CD4-positive, alpha-beta T cell treated with Interleukin-1 beta for 1 hour (primary cell): ENCODE results near the gene EPN1.

Experiments used
- DNase-seq, 2 donors: peaks; one replicate each; pipeline ENCODE4 v3.0.0-alpha.2; 2020 to 2022

Gene EPN1

DNA sequence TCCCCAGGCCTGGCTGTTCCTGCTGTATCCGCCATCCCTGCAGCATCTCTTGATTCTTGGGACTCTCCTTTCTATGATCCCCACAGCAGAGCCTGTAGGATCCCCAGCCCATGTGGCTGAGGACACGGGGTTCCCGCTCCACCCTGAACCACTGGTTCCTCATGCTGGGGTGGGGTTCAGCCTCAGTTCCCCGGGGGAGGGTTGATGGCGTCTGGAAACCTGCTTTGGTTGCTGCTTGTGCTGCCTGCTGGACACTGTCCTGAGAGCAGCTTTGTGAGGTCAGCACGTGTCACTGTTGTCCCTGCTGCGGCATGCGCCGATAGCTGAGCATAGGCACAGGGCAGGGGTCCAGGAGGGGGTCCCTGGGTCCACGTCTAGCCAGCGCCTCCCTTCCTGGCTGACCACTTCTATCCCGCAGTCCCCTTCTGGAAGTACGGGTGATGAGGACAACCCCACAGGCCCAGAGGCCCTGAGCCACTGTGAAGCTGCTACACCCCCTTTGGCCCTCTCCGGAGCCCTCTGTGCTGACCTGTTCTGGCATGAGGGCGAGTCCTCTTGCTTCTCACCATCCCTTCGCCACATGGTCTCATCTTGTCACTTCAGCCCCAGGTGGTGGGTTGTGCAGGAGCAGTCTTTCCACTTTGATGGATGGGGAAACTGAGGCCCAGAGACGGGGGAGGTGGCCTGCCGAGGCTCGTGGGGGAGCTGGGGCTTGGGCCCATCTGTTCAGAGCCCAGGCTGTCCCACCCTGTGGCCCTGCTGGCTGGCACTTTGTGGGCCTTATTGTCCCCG is 5.5 kb downstream of the EPN1 start:
- DNase-seq, result no peak

DNA sequence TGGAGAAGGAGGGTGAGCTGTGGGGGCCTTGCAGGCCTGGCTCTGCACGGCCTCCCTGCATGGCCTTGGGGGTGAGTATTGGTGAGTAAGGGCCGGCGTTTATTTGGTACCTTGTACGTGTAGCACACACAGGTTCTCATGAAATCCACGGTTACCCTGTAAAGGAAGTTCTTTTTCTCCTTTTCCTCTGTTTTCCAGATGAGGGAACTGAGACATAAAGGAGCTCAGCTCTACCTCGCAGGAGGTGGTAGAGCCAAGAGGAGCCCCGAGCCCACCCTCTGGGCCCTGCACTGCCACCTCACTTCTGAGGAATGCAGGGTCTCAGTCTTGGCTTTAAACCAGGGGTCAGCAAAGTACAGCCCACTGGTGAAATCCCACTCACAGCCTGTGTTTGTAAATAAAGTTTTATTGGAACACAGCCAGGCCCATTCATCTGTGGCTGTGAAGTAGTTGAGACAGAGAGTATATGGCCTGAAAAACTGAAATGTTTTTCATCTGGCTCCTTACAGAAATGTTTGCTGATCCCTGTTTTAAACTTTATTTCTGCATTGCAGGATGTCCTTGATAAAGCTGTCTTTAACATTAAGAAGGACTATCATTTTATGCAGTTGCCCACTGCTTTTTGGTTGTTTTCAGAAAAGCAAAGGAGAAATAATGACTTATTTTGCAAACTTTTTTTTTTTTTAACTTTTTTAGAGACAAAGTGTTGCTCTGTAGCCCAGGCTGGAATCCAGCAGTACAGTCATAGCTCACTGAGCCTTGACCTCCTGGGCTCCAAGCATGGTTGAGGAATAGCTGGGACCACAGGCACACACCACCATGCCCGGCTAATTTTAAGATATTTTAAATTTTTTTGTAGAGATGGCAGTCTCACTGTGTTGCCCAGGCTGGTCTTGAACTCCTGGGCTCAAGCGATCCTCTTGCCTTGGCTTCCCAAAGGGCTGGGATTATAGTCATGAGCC is 6.4 kb downstream of the EPN1 start:
- DNase-seq, result no peak

DNA sequence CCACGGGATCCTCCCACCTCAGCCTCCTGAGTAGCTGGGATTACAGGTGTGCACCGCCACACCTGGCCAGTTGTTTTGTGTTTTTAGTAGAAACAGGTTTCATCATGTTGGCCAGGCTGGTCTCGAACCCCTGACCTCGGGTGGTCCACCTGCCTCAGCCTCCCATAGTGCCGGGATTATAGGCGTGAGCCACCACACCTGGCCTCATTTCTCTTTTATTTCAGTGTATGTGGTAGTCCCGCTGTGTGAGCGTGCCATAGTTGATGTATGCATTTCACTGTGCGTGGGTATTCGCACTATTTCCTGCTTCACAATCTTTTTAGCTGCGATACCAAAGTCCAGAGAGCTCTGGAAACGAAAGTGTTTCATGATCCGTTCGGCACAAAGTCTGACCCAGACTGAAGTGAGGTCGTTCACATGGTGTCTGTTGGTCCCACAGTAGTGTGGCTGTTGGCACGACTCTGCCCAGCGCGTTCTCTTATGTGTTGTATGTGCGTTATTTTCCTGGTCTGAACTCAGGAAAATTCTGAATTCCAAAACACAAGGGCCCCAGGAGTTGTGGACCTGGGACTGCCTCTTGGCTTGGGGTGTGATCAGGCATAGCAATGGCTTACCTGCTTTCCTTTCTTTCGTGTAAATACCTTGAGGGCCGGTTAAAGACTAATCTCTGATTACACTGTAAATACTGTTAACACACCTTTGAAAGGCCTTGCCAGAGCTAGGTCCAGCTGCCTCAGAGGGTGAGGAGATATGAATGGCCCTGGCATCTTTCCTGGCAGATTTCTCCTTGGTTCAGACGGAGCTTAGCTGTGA is 8.6 kb downstream of the EPN1 start:
- DNase-seq, result no peak

DNA sequence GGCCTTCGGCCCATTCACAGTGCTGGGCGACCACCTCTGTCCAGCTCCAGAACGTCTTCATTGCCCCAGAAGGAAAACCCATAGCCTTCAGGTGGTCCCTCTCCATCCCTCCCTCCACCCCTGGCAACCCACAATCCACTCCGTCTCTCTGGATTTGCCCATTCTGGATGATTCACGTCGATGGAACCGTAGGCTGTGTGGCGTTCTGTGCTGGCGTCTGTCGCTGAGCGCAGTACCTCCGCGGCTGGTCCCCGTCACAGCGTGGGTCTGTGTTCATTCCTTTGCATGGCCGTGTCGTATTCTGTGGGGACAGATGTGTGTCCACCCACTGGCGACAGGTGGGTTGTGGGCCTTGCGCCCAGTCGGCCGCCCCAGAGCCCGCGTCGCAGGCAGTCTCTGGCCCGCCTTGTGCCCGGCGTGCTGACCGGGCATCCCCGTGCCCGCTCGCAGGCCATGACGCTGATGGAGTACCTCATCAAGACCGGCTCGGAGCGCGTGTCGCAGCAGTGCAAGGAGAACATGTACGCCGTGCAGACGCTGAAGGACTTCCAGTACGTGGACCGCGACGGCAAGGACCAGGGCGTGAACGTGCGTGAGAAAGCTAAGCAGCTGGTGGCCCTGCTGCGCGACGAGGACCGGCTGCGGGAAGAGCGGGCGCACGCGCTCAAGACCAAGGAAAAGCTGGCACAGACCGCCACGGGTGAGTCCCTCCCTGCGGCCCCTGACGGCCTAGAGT is 10.1 kb downstream of the EPN1 start:
- DNase-seq, result no peak

DNA sequence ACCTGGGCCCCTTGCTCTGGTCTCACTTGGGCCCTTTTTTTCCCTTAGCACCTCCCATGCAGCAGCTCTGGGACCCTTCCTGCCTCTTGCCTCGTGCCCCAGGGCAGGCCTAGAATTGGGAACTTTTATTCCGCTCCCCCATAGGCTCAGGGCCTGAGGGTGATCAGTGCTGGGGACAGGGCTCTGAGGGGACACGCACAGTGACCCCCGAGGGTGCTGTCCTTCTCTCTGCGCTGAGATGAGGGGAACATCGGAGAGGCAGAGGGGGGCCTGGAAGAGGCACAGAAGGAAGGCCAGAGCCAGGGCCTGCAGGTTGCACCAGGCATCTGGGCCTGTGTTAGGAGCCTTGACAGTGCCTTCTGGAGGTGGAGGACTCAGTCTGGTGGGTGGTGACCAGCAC is 10.8 kb downstream of the EPN1 start:
- DNase-seq, result no peak

DNA sequence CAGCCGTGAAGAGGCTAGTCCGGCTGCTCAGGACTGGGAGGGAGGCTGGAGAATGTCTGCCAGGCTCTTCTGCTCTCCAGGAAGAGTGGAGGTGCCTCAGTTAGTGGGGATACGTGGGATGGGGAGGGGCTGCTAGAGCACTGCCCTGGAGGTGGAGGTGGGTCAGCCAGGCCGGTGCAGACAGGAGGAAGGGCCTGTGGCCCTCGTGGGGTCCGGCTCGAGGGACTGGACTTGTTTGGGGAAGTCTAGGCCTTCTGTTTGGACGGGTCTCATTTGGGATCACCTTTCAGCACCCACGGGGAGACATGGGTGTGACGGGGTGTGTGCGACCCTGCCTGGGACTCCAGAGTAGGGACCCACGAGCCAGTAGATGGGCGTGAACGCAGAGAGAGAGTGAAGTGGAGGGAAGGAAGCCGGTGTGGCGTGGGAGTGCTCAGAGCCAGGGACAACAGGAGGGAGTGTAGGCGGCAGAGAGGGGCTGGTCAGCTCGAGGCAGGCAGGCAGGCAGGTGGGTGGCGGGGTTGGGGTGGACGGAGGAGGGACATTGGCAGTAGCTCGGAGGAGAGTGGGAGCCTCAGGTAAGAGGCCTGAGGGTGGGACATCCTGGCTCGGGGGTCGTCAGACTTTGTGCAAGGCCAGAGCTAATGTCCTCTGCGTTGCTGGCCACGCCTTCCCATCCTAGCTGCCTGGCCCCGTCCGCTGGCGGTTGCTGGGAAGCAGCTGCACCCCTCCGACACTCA is 11.5 kb downstream of the EPN1 start:
- no peak for DNase-seq

DNA sequence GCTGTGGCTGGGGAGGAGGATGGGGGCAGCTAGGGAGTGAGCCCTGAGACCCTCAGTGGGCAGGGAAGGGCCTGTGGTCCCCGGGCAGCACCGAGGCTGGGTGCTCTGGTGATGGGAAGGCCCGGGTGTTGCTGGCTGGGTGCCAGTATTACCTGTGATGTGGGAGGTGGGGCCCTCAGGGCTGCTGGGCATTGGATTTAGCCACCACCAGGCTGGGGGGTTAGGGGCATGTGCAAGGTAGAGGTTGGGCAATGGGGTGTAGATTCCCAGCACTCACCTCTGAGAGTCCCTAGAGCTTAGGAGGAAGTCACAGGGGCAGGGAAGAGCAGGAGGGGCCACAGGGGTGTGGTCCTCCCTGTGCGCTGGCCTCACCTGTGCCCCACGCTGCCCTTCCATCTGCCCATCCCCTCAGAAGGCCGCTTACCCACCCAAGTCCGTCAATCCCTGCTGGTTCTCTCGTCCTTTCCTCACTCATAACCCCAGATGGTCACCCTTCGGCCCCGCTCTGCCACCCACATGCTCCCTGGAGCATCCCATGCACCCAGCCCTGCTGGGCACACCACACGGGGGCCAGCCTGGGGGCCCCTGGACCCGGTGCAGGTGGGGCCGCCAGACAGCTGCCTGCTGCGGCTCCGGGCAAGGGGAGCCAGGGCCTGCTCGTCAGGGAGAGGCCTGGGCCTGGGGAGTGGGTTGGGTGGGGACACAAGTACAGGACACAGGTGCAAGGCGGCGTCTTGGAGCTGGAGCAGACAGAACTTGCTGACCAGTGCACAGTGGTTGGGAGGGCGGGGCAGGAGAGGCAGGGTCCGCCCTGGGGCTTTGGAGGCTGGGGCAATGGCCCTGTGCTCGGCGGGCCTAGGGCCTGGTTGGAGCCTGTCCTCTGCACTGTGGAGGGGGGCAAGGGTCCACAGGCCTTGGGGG is 12.5 kb downstream of the EPN1 start:
- DNase-seq, result no peak

DNA sequence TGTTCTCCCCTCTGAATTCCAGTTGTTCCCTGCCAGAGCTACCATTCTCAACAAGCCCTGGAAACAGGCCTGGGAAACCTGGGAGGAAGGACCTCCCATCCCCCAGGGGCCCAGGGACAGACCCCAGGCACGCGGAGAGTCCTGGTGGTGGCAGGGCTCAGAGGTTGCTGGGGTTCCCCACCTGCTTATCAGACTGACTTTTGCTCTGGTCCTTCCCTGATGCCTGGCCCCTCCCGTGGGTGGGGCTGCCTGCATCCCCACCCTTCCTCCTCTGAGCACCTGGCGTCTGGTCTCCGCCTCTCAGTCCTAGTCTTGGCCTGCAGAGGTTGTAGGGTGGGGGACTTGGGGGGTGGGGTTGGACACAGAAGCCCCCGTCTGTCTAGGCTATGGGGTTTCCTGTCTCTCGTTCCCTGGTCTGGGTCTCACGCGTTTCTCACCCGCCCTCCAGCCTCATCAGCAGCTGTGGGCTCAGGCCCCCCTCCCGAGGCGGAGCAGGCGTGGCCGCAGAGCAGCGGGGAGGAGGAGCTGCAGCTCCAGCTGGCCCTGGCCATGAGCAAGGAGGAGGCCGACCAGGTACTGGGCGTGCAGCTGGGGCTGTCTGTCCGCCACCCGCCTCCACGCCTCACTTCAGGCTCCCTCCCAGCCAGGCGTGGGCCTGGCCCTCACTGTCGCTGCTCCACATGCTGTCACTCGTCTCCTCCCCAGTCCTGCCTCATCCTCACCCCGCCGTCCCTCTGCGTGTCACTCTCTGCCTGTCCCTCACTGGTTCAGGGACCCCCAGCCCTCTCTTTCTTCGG is 13.6 kb downstream of the EPN1 start:
- DNase-seq, result no peak

DNA sequence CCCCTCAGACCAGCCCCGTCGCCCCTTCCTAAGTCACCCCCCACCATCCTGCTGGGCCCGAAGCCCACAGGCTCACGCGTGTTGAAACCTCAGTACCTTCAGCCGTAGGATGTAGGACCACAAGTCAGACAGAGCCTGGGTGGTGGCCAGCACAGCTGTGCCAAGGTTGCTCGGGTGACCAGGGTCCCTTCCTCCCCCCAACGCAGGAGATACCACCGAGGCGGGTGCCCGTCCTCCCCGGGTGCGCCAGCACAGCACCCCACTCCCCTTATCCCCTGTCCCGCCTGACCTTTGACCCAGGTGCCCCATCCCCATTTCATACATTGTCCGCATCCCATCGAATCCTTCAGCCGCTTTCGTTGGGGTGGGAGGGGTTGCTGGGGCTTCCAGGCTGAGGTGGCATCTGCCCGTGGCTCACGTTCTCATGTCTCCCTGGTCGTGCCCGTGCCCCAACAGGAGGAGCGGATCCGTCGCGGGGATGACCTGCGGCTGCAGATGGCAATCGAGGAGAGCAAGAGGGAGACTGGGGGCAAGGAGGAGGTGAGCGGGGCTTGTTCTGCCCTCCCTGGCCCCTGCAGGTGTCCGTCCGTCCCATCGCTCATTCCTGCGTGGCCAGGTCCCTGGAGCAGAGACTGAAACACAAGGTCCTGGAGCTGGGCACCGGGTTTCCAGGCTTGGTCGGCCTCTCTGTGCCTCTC is 14.5 kb downstream of the EPN1 start:
- DNase-seq, result no peak

DNA sequence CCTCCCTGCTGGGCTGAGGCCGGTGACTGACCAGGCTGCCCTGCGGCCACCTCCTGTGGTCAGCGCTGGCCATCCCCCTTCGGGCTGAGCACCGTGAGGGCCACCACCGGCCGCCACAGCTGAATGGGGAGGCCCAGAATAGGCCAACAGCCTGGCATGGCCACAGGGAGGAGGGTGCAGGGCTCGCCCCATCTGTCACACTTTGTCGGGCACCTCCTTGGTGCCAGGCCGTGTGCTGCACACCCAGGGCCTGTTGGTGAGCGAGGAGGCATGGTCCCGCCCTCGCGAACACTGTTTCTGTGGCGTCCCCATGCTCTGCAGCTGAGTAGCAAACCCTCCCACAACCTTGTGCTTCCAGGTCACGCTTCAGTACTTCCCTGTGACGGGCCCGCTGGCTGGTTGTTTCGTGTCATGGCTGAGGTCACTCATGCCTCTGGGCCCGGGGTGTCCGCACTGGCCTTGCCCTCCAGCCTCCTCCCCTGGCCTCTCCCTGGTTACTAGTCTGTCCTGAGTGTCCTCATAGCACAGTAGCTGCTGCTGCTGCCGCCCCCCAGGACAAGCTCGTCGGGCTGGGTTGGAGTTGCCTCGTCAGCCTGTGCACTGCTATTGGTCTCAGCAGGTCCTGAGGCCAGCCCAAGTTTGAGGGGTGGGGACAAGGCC is 15.2 kb downstream of the EPN1 start:
- no peak for DNase-seq

DNA sequence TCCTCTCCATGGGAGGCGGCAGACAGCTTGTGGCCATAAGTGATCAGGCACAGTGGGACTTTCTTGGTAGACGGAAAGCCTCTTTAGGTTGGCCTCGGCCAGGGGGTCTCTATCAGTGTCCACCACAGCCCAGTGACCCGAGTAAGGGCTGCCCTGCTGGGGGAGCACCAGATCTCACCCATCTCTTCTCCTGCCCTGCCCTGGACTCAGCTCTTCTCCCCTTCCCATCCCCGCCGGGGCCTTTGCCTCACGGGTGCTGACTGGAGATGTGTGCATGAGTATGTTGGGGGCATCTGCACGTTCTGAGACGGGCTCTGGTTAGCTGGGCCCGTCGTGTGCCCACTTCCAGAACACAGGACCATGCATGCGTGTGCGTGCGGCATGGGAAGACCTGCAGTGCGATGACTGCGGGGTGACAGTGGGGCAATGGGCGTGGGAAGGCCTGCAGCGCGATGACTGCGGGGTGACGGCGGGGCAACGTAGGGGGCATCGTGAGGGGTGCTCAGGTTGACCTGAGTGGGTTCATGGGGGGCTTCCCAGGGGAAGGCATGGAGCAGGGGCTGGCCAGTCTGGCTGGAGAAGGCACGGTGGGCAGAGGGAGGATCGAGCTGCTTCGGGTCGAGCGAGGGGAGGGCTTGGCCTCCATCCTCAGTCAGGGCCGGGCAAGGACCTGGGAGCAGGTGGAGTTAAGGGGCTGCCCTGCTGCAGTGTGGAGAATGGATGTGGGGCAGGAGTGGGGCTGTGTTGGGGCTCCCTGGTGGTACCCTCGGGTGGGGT is 15.9 kb downstream of the EPN1 start:
- DNase-seq, result no peak

DNA sequence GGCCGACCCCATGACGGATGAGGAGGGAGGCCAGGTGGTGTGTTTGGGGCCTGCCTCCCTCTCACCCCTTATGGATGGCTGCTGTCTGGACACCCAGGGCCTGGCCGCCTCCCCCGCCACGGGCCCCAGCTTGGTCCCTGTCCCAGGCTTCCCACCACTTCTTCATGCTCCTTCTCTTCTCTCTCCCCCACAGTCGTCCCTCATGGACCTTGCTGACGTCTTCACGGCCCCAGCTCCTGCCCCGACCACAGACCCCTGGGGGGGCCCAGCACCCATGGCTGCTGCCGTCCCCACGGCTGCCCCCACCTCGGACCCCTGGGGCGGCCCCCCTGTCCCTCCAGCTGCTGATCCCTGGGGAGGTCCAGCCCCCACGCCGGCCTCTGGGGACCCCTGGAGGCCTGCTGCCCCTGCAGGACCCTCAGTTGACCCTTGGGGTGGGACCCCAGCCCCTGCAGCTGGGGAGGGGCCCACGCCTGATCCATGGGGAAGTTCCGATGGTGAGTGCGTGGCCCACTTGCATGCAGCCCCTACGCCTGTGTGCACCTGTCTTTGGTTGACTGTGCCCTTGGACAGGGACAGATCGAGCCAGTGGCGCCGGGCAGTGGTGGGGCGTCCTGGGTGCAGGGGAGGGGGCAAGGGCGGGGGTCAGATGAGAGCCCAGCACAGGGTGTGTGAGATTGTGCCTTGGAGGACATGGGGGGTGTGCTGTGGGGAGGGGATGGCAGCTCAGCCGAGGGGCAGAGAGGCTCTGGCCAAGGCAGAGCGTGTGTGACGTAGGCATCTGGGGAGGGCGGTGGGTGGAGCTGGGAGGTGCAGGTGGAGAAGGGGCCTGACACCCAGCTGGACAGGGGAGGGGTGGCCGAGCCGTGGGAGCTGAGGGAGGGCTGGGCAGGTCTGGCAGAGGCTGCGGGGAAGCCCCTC is 16.8 kb downstream of the EPN1 start:
- no peak for DNase-seq

DNA sequence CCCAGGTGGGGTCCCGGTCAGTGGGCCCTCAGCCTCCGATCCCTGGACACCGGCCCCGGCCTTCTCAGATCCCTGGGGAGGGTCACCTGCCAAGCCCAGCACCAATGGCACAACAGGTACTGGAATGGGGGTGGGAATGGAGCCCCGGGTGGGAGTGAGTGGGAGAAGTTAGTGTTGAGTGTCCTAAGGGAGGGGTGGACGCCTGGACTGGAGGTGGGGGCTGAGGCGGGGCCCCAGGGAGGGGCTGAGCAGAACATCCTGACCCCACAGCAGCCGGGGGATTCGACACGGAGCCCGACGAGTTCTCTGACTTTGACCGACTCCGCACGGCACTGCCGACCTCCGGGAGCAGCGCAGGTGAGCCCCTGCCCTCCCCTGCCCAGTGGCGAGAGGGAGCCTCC is 17.7 kb downstream of the EPN1 start:
- DNase-seq, result no peak

DNA sequence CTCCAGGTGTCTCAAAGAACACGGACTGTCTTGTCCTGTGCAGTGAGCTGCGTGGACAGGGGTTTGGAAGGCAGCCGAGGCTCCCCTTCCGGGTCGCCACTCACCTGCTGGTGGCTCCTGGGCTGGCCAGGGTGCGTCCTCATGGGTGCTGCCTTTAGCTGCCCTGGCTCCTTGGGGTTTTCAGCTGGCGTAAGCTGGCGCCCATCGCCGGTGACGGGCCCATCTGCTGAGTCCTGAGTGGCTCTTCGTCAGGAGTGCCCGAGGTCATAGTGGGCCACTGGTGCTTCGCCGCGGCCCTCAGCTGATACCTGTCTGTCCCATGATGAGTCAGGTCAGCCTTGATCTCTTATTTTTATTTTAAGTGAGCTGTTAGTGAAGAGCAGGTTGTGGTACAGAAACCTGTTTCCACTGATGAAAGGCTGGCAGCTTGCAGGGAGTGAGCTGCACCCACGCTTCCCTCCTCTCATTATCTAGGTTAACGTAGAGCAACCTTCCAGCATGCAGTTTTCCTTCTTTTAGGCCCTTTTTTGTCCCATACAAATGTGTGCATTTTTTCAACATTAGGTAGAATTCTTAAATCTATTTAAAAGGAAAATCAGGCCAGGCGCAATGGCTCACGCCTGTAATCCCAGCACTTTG is 18.4 kb downstream of the EPN1 start:
- DNase-seq, result no peak

DNA sequence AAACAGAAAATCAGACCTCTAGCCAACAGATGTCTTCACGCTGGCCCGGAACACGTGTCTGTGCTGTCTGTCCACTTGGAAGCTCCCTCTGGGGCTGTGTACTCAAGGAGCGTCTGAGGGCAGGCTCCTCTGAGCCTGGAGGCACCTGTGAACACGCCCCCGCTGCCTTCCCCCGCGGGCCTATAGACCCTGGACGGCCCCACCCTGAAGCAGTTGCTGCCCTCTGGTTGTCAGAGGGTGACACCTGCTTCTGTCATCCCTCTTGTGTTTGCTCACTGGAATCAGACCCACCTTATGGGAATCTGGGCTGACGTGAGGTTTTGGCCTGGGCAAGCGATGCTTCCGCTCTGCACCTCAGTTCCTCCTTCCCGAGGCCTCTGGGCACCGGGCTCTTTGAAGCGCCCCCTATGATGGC is 19.2 kb downstream of the EPN1 start:
- DNase-seq, result no peak
